T follicular helper cell (primary cell): Measurements from ENCODE around the gene MYPOP.
"Not testable (repeated sequence)": the region's sequence is repeated elsewhere in the genome, so short reads cannot be mapped to it uniquely, and the experiment has no call there.

Experiments used
- DNase-seq: peaks from one replicate; pipeline ENCODE4 v3.0.0-alpha.2; 2020; ENCODE audit warnings: low read depth

MYPOP gene

DNA sequence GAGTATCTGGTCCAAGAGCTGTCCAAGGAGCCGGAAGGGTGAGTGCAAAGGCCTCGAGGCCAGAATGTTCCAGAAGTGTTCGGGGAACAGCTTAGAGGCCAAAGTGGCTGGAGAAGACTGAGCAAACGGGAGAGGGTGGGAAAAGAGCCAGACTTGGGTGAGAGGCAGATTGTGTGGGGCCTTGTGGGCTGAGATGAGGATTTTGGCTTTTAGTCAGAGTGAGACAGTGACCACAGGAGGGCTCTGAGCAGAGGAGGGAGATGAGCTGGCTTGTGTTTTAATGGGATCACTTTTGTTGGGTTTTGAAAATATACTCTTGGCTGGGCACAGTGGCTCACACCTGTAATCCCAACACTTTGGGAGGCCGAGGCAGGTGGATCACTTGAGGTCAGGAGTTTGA is 6.5 kb upstream of the MYPOP start:
- DNase-seq = no peak

DNA sequence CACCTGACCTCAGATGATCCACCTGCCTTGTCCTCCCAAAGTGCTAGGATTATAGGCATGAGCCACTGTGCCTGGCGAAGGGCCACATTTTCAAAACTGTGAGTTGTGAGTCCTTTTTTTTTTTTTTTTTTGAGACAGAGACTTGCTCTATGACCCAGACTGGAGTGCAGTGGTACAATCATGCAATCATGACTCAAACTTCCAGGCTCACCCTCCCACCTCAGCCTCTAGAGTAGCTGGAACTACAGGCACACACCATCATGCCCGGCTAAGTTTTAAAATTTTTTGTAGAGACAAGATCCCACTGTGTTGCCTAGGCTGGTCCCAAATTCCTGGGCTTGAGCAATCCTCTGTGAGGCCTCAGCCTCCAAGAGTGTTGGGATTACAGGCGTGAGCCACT is 3.8 kb upstream of the MYPOP start:
- no peak for DNase-seq

DNA sequence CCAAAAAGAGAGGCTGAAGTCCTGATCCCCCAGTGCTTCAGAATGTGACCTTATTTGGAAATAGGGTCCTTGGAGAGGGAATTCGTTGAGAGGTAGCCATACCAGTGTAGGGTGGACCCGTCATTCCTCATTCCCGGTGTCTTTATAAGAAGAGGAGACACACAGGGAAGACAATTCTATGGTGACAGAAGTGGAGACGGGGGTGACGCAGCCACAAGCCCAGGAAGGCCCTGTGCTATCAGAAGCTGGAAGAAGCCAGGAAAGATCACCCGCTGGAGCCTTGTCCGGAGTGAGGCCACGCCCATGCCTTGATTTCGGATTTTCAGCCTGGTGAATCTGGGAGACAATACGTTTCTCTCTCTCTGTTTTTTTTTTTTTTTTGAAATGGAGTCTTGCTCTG is 2.6 kb upstream of the MYPOP start:
- DNase-seq = no peak

DNA sequence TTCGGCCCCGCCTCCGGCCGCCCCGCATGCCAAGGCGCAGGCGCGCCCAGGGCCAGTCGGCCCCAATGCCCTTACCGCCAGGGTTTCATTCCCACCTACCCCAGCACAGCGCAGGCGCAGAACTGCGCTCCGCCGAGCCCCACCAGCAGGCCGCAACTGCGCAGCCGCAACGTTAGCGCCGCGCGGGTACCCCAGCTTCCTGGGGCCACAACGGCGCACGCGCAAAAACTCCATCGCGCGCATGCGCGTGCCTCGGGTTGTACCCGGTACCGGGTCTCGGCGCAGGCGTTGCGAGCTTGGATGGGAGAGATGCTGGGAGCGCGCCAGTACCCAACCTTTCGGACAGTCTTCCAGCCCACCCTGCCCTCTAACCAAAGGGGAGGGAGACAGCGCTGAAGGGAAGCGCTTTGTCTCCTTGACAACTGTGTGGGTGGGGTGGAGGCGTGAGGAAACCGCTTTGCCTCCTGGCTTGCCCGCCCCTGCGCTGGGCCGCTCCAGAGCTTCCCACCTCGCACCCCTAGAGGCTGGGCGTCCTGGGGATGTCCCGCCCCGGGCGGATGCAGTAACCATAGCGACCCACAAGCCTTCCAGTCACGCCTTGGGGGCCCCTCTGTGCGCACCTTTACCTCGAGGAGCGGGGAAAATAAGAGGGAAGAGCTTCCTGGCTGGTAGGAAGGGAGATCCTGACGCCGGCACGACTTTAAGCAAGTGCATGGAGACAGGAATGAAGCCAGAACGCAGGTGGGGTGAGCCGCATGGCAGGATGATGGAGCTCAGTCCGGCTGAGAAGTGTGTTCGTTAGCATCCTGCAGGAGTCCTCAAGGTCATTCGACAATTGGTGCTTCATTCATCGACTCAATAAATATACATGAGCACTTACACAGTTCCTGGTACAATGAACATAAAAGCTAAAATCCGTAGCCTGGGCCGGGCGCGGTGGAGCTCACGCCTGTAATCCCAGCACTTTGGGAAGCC is 525 bp upstream of the MYPOP start:
- DNase-seq = peak; percentile 99

DNA sequence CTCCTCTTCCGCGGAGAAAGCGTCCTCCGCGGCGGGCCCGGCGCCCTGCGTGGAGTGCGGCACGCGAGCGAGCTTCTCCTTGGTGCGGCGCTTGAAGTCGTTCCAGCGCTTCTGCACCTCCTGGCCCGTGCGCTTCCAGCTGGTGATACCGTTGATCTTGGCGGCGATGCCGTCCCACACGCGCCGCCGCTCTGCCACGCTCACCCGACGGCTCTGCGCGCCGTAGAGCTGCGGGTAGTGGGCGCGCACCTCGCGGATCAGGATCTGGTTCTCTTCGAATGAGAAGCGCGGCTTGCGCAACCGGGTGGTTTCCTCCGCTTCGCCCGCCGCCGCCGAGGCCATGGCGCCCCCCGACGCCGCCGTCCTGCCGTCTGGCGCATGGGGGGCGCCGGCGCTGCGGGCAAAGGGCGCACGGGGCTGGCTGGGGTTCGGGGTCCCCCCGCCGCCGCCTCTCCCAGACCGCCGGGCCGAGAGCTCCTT is 941 bp downstream of the MYPOP start:
- no peak for DNase-seq

DNA sequence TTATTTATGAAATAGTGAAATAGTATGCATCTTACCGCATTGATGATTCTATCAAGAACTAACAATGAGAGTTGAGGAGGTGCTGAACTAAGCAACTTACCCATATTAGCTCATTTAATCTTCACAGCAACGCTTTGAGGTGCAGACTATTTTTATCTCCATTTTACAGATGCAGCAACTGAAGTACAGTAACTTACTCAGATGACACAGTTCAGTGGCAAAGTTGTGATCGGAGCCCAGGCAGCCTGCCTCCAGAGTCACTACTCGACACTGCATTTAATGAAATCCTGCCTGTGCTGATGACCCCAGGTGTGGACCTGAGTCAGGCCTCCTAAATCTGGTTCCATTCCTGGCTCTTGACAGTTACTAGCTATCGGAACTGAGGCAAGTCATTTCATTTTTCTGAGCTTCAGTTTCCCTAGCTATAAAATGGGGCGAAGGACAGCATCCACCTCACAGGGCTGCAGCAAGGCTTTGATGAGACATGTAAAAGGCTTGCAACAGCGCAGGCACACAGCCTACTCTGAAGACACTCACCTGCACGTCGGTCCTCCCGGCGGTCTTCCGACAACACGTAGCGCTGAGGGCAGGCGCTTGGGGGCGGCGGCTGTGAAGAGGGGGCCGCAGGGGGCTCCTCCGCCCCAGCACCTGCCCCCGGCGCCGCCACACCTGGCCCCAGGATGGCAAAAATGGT is 1.5 kb downstream of the MYPOP start:
- DNase-seq = no peak

DNA sequence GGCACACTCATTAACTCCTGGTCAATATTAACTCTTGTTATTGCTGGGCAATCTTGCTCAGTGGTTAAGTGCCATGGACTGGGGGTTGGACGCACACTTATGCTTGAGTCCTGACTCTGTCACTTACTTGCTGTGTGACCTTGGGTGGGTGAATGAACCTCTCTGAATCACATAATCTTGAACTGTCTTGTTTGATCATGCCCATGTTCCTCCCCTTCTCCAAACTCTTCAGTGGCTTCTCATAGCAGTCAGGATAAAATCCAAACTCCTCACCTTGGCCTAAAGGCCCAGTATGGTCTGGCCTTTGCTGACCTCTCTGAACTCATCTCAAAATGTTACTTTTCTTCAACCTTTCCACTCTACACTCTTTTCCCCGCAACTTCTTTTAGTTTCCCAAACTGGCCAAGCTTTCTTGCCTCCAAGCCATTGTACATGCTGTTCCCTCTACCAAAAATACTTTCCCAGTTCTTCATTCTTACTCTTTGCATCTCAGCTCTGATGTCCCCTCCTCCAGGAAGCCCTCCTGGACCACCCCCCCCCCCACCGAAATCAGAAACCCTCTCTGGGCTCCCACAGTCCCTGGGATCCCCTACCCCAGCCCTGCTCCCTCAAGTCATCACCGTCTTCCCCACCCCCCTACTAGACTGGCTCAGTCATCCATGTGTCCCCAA is 2.4 kb downstream of the MYPOP start:
- DNase-seq = no peak

DNA sequence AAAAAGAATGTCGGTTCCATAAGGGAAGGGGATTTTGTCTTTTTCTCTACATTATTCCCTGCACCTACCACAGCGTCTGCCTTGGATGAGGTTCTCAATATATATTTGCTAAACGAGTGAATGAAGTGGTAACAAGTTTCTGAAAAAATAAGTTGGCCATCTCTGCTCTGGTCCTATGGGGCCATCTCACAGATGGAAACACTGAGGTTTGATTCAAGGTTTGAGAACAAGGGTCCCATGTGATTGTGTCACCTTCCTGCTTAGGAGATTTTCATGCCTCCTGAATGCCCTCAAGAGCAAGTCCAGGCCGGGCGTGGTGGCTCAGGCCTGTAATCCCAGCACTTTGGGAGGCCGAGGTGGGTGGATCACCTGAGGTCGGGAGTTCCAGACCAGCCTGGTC is 3.2 kb downstream of the MYPOP start:
- DNase-seq = no peak

DNA sequence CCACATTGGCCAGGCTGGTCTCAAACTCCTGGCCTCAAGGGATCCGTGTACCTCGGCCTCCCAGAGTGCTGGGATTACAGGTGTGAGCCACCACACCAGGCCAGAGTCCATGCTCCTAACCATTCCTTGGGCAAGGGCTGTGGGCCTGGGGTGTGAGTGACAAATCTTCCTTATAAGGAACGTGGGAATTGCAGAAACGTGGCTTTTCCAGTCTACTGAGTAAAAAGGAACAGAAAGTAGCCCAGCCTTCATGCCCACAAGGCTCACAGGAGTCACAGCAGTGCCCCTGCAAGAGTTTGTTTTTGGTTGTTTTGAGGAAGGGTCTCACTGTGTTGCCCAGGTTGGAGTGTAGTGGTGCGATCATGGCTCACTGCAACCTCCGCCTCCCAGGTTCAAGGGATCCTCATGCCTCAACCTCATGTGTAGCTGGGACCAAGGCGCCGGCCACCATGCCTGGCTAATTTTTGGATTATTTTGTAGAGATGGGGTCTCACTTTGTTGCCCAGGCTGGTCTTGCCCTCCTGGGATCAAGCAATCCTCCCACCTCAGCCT is 5.1 kb downstream of the MYPOP start:
- DNase-seq = no peak

DNA sequence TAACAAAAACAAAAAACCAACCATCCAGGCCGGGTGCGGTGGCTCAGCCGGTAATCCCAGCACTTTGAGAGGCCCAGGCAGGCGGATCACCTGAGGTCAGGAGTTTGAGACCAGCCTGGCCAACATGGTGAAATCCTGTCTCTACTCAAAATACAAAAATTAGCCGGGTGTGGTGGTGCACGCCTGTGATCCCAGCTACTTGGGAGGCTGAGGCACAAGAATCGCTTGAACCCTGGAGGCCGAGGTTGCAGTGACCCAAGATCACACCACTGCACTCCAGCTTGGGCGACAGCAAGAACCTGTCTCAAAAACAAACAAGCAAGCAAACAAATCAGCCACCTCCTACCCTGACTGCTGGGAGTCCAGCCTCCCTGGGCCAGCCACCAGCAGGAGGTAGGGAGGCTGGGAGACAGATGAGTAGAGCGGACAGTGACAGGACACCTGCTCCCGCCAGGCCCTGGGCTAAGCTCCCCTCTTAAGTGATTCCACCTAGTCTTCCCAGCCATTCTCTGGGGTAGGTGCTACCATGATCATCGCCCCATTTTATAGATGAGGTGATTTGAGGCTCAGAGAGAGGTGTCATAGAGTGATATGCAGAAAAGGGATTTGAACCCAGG is 6.3 kb downstream of the MYPOP start:
- DNase-seq = not testable (repeated sequence)

DNA sequence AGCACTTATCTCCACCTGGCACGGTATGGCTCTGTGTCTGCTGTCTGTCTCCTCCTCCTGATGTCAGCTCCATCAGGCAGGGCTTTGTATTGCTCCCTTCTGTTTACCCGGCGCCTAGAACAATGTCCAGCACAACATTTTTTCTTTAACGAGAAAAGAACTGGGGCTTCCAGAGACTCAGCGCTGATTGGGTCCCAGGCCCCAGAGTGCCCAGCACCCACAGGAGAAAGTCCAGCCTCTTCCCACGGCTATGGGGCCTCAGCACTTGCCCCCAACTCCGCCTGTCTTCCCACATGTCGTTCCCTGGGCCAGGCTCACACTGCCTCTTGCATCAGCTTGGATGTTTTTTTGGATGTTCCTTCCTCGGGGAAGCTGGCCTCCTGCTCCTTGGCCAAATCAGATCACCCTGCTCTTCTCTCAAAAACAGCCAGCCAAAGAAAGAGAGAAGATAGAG is 6.9 kb downstream of the MYPOP start:
- no peak for DNase-seq

DNA sequence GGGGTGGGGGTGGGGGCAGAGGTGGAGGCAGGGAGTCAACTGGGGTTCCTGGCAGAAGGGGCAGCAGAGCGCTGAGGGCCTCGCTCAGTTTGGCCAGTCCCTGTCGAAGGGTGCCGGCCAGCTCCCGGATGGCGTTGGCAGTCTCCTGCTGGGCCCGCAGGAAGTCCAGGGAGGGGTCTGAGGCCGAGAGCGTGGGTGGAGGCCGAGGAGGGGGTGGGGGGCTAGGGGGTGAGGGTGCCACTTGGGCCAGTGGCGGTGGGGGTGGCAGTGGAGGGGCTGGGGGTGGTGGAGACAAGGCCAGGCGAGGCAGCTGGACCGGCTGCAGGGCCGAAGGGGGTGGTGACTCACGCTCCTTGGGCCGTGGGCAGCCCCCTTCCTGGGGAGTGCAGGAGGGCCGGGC is 11.5 kb downstream of the MYPOP start:
- DNase-seq = no peak

DNA sequence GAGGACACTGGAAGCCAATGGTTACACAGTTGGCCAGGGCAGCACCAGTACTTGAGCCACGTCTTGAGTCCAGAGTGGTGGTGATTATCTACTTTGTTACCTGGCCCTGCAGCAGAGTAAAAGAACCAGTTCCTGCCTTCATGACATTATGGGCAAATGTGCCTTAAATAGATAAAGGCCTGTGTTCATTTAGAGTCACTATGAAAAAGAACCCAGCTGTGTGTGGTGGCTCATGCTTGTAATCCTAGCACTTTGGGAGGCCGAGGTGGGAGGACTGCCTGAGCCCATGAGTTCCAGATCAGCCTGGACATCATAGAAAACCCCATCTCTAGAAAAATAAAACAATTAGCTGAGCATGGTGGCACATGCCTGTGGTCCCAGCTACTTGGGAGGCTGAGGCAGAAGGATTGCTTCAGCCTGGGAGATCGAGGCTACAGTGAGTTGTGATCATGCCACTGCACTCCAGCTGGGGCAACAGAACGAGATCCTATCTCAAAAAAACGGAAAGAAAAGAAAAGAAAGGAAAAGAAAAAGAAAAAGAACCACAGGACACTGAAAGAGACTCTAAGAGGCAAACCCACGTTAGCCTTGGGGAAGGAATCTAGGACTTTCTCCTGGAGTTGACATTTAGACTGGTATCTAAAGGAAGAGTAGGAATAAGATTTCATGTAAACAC is 13.1 kb downstream of the MYPOP start:
- no peak for DNase-seq

DNA sequence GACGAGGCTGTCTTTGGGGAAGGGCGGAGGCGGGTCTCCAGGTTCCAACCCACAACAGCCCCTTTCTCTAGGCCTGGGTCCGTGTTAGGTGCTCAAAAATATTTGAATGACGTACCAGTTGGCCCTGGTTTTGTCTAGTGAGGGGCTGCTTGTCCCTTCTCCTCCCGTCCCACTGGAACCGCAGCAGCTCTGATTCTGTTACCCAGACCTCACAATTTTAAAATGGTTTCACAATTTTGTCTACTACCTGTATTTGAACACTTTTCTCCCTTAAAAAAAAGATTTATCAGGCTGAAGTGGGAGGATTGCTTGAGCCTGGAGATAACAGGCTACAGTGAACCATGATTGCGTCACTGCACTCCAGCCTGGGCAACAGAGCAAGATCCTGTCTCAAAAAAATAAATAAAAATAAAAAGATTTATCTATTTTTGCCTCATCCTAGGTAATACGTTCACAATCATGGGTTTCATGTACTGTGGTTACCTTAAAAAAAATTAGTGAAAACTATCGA is 15.2 kb downstream of the MYPOP start:
- no peak for DNase-seq

DNA sequence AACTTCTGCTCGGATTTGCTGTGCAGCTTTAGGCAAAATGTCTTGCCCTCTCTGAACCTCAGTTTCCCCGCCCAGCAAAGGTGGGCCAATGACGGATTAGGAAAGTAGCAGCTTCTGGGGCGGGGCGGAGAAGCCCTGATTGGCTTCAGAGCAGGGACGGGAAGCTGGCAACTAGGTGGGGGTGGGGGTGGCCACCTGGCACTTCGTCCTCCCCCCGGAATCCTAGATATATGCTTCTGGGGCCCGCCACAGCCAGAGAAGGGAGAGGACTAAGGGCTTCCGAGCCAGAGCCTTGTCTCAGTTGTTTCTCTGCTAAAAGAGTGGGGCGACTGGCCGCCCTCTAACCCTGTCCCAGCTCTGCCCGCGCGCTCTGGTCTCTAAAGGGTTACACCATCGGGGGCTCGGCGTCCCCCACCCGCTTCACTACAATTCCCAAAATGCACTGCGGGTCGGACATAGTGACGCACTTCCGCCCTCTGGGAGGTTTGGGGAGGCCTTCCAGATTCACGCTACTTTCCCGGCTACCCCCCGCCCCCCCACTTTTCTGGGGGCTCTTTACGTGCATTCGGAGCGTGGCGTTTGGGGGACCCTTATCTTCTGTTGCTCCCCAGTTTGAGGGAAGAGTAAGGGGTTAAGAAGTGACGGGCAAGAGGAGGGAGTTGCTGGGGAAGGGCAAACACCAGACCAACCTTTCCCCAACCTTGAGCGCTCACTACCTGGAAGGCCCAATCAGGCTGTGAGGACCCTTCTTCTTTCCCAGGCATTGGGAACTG is 15.8 kb downstream of the MYPOP start:
- peak; percentile 84 for DNase-seq

DNA sequence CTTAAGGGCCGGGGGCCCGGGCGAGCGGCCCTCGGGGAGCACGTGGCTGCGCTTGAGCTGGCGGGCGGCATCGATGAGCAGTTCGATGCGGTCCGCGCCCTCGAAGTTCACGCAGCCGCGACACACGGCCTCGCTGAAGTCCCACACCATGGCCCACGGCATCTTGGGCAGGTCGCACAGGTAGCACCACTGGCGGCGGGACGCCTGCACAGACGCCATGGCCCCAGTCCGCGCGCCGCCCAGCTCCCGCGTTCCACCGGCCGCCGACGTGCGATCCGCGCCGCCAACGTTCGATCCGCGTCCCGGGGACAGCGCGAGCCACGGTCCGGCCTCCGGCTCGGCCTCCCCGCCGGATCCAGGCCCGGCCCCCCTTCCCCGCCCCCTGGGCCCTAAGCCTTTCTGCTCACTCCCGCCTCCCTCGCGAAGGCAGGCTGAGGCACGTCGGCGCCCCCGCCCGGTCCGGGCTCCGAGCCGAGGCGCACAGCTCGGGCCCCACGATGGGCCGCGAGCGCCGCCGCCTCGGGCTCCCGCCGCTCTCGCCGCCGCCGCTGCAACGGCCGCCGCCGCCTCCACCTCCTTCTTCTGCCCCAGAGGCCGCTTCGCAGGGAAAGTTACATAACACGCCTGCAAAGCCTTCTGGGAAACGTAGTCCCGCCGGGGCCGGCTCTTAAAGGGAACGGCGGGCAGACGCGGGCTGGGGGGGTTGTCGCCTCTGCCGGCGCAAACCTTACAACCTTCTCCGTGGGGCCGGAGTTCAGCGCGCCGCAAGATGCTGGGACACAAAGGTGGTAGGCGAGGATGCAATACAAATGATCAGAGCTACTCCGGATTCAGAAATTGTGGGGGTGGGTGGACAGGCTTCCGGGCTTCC is 16.6 kb downstream of the MYPOP start, which contains the start of gene IRF2BP1:
TSS of gene IRF2BP1 (minus strand) at position 586 of the 871 bp plus-strand sequence. CDS start at position 219, 367 bp downstream.
- peak; percentile 87 for DNase-seq

DNA sequence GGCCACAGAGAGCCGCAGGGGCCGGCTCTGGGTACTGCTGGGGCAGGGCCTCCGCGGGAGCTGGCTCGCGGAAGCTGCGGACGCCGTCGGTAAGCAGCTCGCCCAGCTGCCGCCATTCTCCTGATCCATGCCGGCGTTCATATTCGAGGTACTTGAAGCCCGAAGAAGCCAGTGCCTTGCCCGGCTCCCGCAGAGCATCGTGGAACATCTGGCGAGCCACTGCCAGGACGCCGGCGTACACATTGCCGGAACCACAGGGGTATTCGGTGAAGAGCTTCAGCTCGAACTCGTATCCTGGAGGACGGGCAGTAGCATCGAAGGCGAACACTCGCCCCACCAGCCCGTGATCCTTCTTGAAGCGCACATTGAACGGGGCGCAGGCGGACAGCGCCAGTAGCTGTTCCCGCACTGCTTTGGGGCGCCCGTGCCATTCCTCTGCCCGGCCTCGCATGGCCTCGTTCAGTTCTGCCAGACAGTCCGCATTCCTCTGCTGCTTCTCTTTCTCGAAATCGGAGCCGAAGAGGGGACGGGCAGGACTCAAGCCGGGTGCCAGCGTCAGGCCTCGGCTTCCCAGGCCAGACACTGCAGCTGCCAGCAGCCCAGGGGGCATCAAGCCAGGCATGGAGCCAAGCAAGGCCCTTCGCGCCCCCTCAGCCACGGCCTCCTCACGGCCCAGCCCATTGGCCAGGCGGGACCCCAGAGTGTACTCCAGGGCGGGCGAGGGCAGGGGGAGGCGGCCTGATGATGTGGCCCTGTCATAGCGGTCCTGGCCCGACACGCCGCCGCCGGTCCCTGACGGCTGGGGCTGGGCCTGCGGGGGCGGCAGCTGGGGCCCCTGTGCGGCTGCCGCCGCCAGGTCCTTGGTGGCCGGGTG is 17.5 kb downstream of the MYPOP start:
- DNase-seq = no peak
